ENCODE data around the gene ZNF33B. TPM values are rescaled to one million over a fixed set of nuclear protein-coding genes. Genes with fewer than 3 reads are reported as not detected.

ZNF33B gene
- total and polyA plus RNA-seq, 9 of the 15 experiments (the other 6 are each of a cell fraction or from before 2014, with no cell fraction given) = 6.9 to 23.9 (median 15.4) TPM

GRCh38 chr10:42652858-42653257 is 14.5 kb upstream of the ZNF33B start:
- Histone ChIP-seq H3K36me3 (ENCODE audit: control insufficient read depth, insufficient read depth, low read length) (no peaks in the 10 kb centered on the region), H4K20me1 (replicated peaks; ENCODE audit: control insufficient read depth, insufficient read depth, low read length) (no peaks in the 10 kb centered on the region), H3K4me3 (no peak overlapping the region), H3K27me3 (ENCODE audit: control insufficient read depth in 2 of 2, insufficient read depth in 2 of 2, low read length in 2 of 2) (no peaks in the 10 kb centered on the region), H3K27ac (ENCODE audit: extremely low read depth, low read depth, low read length) (no peak overlapping the region), H3K4me1 (replicated peaks in 1 of 2; ENCODE audit: control insufficient read depth in 2 of 2, insufficient read depth in 2 of 2, low read length in 2 of 2) (peaks cover 11 to 39% of the 10 kb centered on the region in 2 experiments), H3K9me1 (ENCODE audit: control insufficient read depth, insufficient read depth, low read length) (no peaks in the 10 kb centered on the region), H2AFZ (ENCODE audit: low read depth, low read length) (peak overlapping the region; percentile 82), H3K9ac (ENCODE audit: insufficient read depth in 1 of 2, low read depth in 2 of 2, low read length in 2 of 2) (0 out of 4 replicates have a peak overlapping the region, but pooled peaks of 1 of the 2 experiments have one; percentile 66), H3K9me3 (replicated peaks; ENCODE audit: control insufficient read depth, insufficient read depth, low read depth, low read length) (0 out of 2 replicates have a peak, but pooled peaks cover 2% of the 10 kb centered on the region), H3K4me2 (ENCODE audit: insufficient read depth, low read length) (no peak overlapping the region), H3K79me2 (ENCODE audit: control insufficient read depth, insufficient read depth, low read length) (no peaks in the 10 kb centered on the region)
- no TSS peak for BruUV-seq (replicated peaks)
- no peak for ATAC-seq
- in situ Hi-C loops (cut with MboI) (no loop called here), intact Hi-C loops (cut with micrococcal nuclease) (no loop called here)
- 70% methylated on average over 2 of the region's 2 CpGs for WGBS (ENCODE audit: insufficient coverage, low coverage, missing lambda C conversion rate)
- ChIA-PET POLR2A (interaction anchor here (1.3 kb wide), 1 partner anchor 130 kb away, joined by 3 read pairs; the partner anchor contains the start of gene BMS1), CTCF (ENCODE audit: low intra/inter-chr PET ratio) (no interaction called here)
- no peak for FAIRE-seq
- DNase-seq (ENCODE audit: extremely low read depth in 1 of 4, low spot score in 3 of 4) = no peak
- no peak for TF ChIP-seq ELF4 (CRISPR knock-in tag; IDR thresholded peaks at IDR 0.05)
- no peak for TF ChIP-seq RFX7 (CRISPR knock-in tag; IDR thresholded peaks at IDR 0.05)
- no peak for TF ChIP-seq BRF2 (IDR thresholded peaks at IDR 0.05; ENCODE audit: borderline replicate concordance, insufficient read depth, insufficient read length)
- TF ChIP-seq KLF10 (CRISPR knock-in tag; IDR thresholded peaks at IDR 0.05) = no peak
- TF ChIP-seq ZFP1 (CRISPR knock-in tag; IDR thresholded peaks at IDR 0.05) = no peak
- no peak for TF ChIP-seq SIX5 (IDR thresholded peaks at IDR 0.05; ENCODE audit: borderline replicate concordance in 1 of 2, insufficient read depth in 1 of 2, low read depth in 1 of 2, low read length in 2 of 2)
- no peak for TF ChIP-seq SIRT6 (IDR thresholded peaks at IDR 0.05; ENCODE audit: low read depth, low read length)
- no peak for TF ChIP-seq SMAD1 (IDR thresholded peaks at IDR 0.05; ENCODE audit: low read depth, low read length, partially characterized antibody)
- TF ChIP-seq ARHGAP35 (IDR thresholded peaks at IDR 0.05; ENCODE audit: partially characterized antibody) = no peak
- TF ChIP-seq MEF2D (tag; conservative IDR thresholded peaks at IDR 0.05; ENCODE audit: low read depth) = no peak
- TF ChIP-seq KDM5B (IDR thresholded peaks at IDR 0.05; ENCODE audit: insufficient replicate concordance, low read depth, low read length) = no peak
- TF ChIP-seq, protein P1, sequence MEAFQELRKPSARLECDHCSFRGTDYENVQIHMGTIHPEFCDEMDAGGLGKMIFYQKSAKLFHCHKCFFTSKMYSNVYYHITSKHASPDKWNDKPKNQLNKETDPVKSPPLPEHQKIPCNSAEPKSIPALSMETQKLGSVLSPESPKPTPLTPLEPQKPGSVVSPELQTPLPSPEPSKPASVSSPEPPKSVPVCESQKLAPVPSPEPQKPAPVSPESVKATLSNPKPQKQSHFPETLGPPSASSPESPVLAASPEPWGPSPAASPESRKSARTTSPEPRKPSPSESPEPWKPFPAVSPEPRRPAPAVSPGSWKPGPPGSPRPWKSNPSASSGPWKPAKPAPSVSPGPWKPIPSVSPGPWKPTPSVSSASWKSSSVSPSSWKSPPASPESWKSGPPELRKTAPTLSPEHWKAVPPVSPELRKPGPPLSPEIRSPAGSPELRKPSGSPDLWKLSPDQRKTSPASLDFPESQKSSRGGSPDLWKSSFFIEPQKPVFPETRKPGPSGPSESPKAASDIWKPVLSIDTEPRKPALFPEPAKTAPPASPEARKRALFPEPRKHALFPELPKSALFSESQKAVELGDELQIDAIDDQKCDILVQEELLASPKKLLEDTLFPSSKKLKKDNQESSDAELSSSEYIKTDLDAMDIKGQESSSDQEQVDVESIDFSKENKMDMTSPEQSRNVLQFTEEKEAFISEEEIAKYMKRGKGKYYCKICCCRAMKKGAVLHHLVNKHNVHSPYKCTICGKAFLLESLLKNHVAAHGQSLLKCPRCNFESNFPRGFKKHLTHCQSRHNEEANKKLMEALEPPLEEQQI (IDR thresholded peaks at IDR 0.05) = no peak
- no peak for TF ChIP-seq ZC3H4 (CRISPR knock-in tag; IDR thresholded peaks at IDR 0.05; ENCODE audit: borderline replicate concordance)
- TF ChIP-seq FUS (optimal IDR thresholded peaks at IDR 0.05; ENCODE audit: low read depth, low read length) = no peak
- TF ChIP-seq TAF9B (IDR thresholded peaks at IDR 0.05; ENCODE audit: partially characterized antibody) = no peak
- TF ChIP-seq PURB (CRISPR knock-in tag; IDR thresholded peaks at IDR 0.05; ENCODE audit: low read depth) = no peak
- TF ChIP-seq EP400 (IDR thresholded peaks at IDR 0.05) = no peak
